WERI-Rb-1 (cell line): ENCODE data around the gene SLC7A1.

Source experiments
- DNase-seq: peaks from one replicate; pipeline ENCODE4 v3.0.0-alpha.2; 2020
- H3K27ac ChIP-seq: fragments of 250-450 bp; sonication (Bioruptor Pico); 2 replicates; pipeline ENCODE4 v1.5.1; 2020; ENCODE audit warnings: mild to moderate bottlenecking, moderate library complexity
- H3K27me3 ChIP-seq: fragments of 250-450 bp; sonication (Bioruptor Pico); 2 replicates; pipeline ENCODE4 v1.5.1; 2021; ENCODE audit warnings: mild to moderate bottlenecking, low read depth, moderate library complexity; ENCODE audit not compliant: insufficient read depth, severe bottlenecking
- H3K36me3 ChIP-seq: fragments of 250-450 bp; sonication (Bioruptor Pico); 2 replicates; pipeline ENCODE4 v1.5.1; 2020; ENCODE audit warnings: mild to moderate bottlenecking, moderate library complexity
- H3K4me3 ChIP-seq: 2 replicates; pipeline ENCODE4 v1.5.1; 2011; ENCODE audit warnings: low read depth, mild to moderate bottlenecking, control low read depth, low read length
- H3K9me3 ChIP-seq: fragments of 250-450 bp; sonication (Bioruptor Pico); 2 replicates; pipeline ENCODE4 v1.5.1; 2021; ENCODE audit warnings: mild to moderate bottlenecking, moderate library complexity; ENCODE audit not compliant: severe bottlenecking
- CTCF ChIP-seq: IDR thresholded peaks from 2 replicates; pipeline ENCODE4 v1.5.1; 2011; ENCODE audit warnings: low read depth, mild to moderate bottlenecking, control low read depth, inconsistent platforms, low read length

The SLC7A1 gene

GRCh38 chr13:29525757-29526156 lies 69.7 kb downstream of the SLC7A1 start:
- peaks cover 6% of the 10 kb centered on the region; the same call in 1 of the 2 replicates for H3K36me3 ChIP-seq
- H3K4me3 ChIP-seq, result no peak overlapping the region
- no peaks in the 10 kb centered on the region for H3K9me3 ChIP-seq
- TF ChIP-seq CTCF, result no peak
- H3K27ac ChIP-seq, result no peak overlapping the region
- DNase-seq, result no peak
- no peaks in the 10 kb centered on the region for H3K27me3 ChIP-seq

- DNase-seq, result no peak
- Histone ChIP-seq H3K9me3 (no peaks in the 10 kb centered on the region), H3K27ac (no peak overlapping the region), H3K4me3 (no peak overlapping the region), H3K36me3 (peaks cover 6% of the 10 kb centered on the region; the same call in 1 of the 2 replicates), H3K27me3 (no peaks in the 10 kb centered on the region)
- no peak for TF ChIP-seq CTCF
These were observed 70.8 kb downstream of the SLC7A1 start for GRCh38 chr13:29524641-29525040.

GRCh38 chr13:29524176-29524575 lies 71.3 kb downstream of the SLC7A1 start:
- H3K27me3 ChIP-seq, result no peaks in the 10 kb centered on the region
- TF ChIP-seq CTCF, result no peak
- DNase-seq, result no peak
- peaks cover 6% of the 10 kb centered on the region; the same call in 1 of the 2 replicates for H3K36me3 ChIP-seq
- no peaks in the 10 kb centered on the region for H3K9me3 ChIP-seq
- no peak overlapping the region for H3K4me3 ChIP-seq
- H3K27ac ChIP-seq, result no peak overlapping the region

- H3K4me3 ChIP-seq, result no peak overlapping the region
- DNase-seq, result no peak
- H3K27me3 ChIP-seq, result no peaks in the 10 kb centered on the region
- no peaks in the 10 kb centered on the region for H3K9me3 ChIP-seq
- H3K36me3 ChIP-seq, result peaks cover 6% of the 10 kb centered on the region; the same call in 1 of the 2 replicates
- TF ChIP-seq CTCF, result no peak
- H3K27ac ChIP-seq, result no peak overlapping the region
These were observed 72.1 kb downstream of the SLC7A1 start for GRCh38 chr13:29523199-29523961.

GRCh38 chr13:29522044-29522685 lies 73.3 kb downstream of the SLC7A1 start:
- no peak for TF ChIP-seq CTCF
- H3K36me3 ChIP-seq, result peaks cover 6% of the 10 kb centered on the region; the same call in 1 of the 2 replicates
- no peak overlapping the region for H3K4me3 ChIP-seq
- H3K9me3 ChIP-seq, result no peaks in the 10 kb centered on the region
- H3K27me3 ChIP-seq, result no peaks in the 10 kb centered on the region
- no peak for DNase-seq
- no peak overlapping the region for H3K27ac ChIP-seq
